Breast epithelium (tissue), 4 donors: ENCODE results near the gene MTHFS. TPM values are rescaled to one million over a fixed set of nuclear protein-coding genes. Genes with fewer than 3 reads are reported as not detected.
A peak's percentile ranks its signal among the peaks of the same experiment; 100 is the strongest.

Source experiments
- DNase-seq, 2 donors: peaks; one replicate each; pipeline ENCODE4 v3.0.0-alpha.2; 2019; ENCODE audit warnings: low spot score in 2 of 2
- H3K27ac ChIP-seq, 2 donors: fragments of 200-600 bp; sonication (generic) in 1 of 2; one replicate each; pipeline ENCODE4 v1.5.1; 2016 to 2019; ENCODE audit warnings: mild to moderate bottlenecking in 1 of 2
- H3K27me3 ChIP-seq, 2 donors: fragments of 200-600 bp; sonication (generic) in 1 of 2; one replicate each; pipeline versions ENCODE4 v1.5.1 to v1.6.0; 2017 to 2019; ENCODE audit warnings: control low read depth in 1 of 2, mild to moderate bottlenecking in 1 of 2
- H3K36me3 ChIP-seq: fragments of 200-600 bp; one replicate; pipeline ENCODE4 v1.5.1; 2019
- H3K4me1 ChIP-seq, 2 donors: fragments of 200-600 bp; sonication (generic); one replicate each; pipeline ENCODE4 v1.5.1; 2016 to 2019; ENCODE audit warnings: control low read depth in 1 of 2
- H3K4me3 ChIP-seq, 3 donors: fragments of 200-600 bp; sonication (generic); 1 replicate in 2 of 3; 2 replicates in 1 of 3; pipeline ENCODE4 v1.5.1; 2016 to 2019; ENCODE audit warnings: mild to moderate bottlenecking in 3 of 3, moderate library complexity in 2 of 3
- H3K9me3 ChIP-seq, 2 donors: fragments of 200-600 bp; sonication (generic) in 1 of 2; one replicate each; pipeline ENCODE4 v1.5.1; 2016 to 2019; ENCODE audit warnings: control low read depth in 1 of 2
- CTCF ChIP-seq, 3 donors: fragments of 450-650 bp; IDR thresholded peaks; one replicate each; pipeline ENCODE4 v1.5.1; 2016 to 2017; ENCODE audit warnings: antibody characterized with exemption in 3 of 3, mild to moderate bottlenecking in 3 of 3, moderate library complexity in 3 of 3
- POLR2A ChIP-seq: fragments of 450-650 bp; IDR thresholded peaks from one replicate; pipeline ENCODE4 v1.6.1; 2016; ENCODE audit warnings: antibody characterized with exemption, mild to moderate bottlenecking, moderate library complexity
- POLR2AphosphoS5 ChIP-seq, 3 donors: sonication (generic); formaldehyde crosslinking; IDR thresholded peaks; one replicate each; pipeline ENCODE4 v1.6.1; 2017; ENCODE audit warnings: antibody characterized with exemption in 3 of 3
- intact Hi-C: fragments of 100-400 bp; cut with DNase I; formaldehyde crosslinking; loops from one replicate; pipeline ENCODE4 v1.15.1; 2023; ENCODE audit warnings: low total_unique reads
- total RNA-seq, 3 donors: library from RNA; depleted of rRNA; stranded (reverse); fragments of >200 nt; gene quantifications; one replicate each; pipeline ENCODE4 v1.1.0, GENCODE V29; 2016

The MTHFS gene
- total RNA-seq, 3 donors from 2014 or later, result 19.0 to 51.5 (median 30.2) TPM

- H3K27ac ChIP-seq, result peak overlapping the region; percentile 97 to 98
- H3K27me3 ChIP-seq, result no peaks in the 10 kb centered on the region
- peak overlapping the region; percentile 86 to 93 (median 89) for H3K4me3 ChIP-seq
- no peaks in the 10 kb centered on the region for H3K36me3 ChIP-seq
- TF ChIP-seq CTCF (IDR thresholded peaks at IDR 0.05) (no peak), POLR2A (no peak), POLR2AphosphoS5 (IDR thresholded peaks at IDR 0.05) (no peak)
- peaks cover 16 to 30% of the 10 kb centered on the region in 2 donors for H3K9me3 ChIP-seq
- intact Hi-C loops, result no loop called here
- DNase-seq, result no peak
- no peaks in the 10 kb centered on the region for H3K4me1 ChIP-seq
These were observed 27.6 kb upstream of the MTHFS start for GRCh38 chr15:79924379-79924778.

GRCh38 chr15:79923515-79924169 lies 26.8 kb upstream of the MTHFS start:
- H3K36me3 ChIP-seq, result no peaks in the 10 kb centered on the region
- peaks cover 22 to 37% of the 10 kb centered on the region in 2 donors for H3K9me3 ChIP-seq
- DNase-seq, result peak; percentile 93 to 97
- intact Hi-C loops, result no loop called here
- peak overlapping the region; percentile 86 to 93 (median 89) for H3K4me3 ChIP-seq
- H3K27ac ChIP-seq, result peak overlapping the region; percentile 97 to 98
- TF ChIP-seq CTCF (IDR thresholded peaks at IDR 0.05), result no peak
- peak; percentile 75 to 97 (median 81) for TF ChIP-seq POLR2AphosphoS5 (IDR thresholded peaks at IDR 0.05)
- TF ChIP-seq POLR2A, result peak; percentile 67
- no peaks in the 10 kb centered on the region for H3K27me3 ChIP-seq
- H3K4me1 ChIP-seq, result no peaks in the 10 kb centered on the region

- peak; percentile 44 to 70 for DNase-seq
- H3K4me3 ChIP-seq, result peak overlapping the region; percentile 86 to 93 (median 89)
- H3K36me3 ChIP-seq, result no peaks in the 10 kb centered on the region
- peak overlapping the region; percentile 97 to 98 for H3K27ac ChIP-seq
- intact Hi-C loops, result no loop called here
- peaks cover 26 to 43% of the 10 kb centered on the region in 2 donors for H3K9me3 ChIP-seq
- no peaks in the 10 kb centered on the region for H3K27me3 ChIP-seq
- no peaks in the 10 kb centered on the region for H3K4me1 ChIP-seq
- TF ChIP-seq POLR2A (no peak), CTCF (IDR thresholded peaks at IDR 0.05) (no peak), POLR2AphosphoS5 (IDR thresholded peaks at IDR 0.05) (no peak)
These were observed 26.3 kb upstream of the MTHFS start for GRCh38 chr15:79923079-79923514.

GRCh38 chr15:79922512-79923078 lies 25.8 kb upstream of the MTHFS start:
- no peak for TF ChIP-seq POLR2A
- TF ChIP-seq CTCF (IDR thresholded peaks at IDR 0.05), result no peak
- TF ChIP-seq POLR2AphosphoS5 (IDR thresholded peaks at IDR 0.05), result no peak
- H3K9me3 ChIP-seq, result peaks cover 31 to 48% of the 10 kb centered on the region in 2 donors
- peak overlapping the region; percentile 97 to 98 for H3K27ac ChIP-seq
- DNase-seq, result no peak
- H3K4me1 ChIP-seq, result no peaks in the 10 kb centered on the region
- no peaks in the 10 kb centered on the region for H3K36me3 ChIP-seq
- intact Hi-C loops, result loop anchor here (1.0 kb wide), 1 partner anchor 25 kb away; the partner anchor contains the start of gene MTHFS
- H3K4me3 ChIP-seq, result peak overlapping the region; percentile 86 to 93 (median 89)
- no peaks in the 10 kb centered on the region for H3K27me3 ChIP-seq
